Measurements from ENCODE around the gene EIF4E2.

- TF ChIP-seq POLR2AphosphoS5 (IDR thresholded peaks at IDR 0.05; ENCODE audit: insufficient read depth in 1 of 2, low read depth in 1 of 2) (no peak), CTCF (IDR thresholded peaks at IDR 0.05) (no peak), POLR2A (IDR thresholded peaks at IDR 0.05) (no peak)
Observed at GRCh38 chr2:232615339-232615738, 64.8 kb downstream of the EIF4E2 start.

Data from vagina (tissue), 2 donors.